ENCODE measurements around the gene CEMP1. TPM values are rescaled to one million over a fixed set of nuclear protein-coding genes. Genes with fewer than 3 reads are reported as not detected.
A peak's percentile ranks its signal among the peaks of the same experiment; 100 is the strongest.

CEMP1 gene
- total RNA-seq, 2 donors from 2014 or later: 1.3 to 8.1 TPM

DNA sequence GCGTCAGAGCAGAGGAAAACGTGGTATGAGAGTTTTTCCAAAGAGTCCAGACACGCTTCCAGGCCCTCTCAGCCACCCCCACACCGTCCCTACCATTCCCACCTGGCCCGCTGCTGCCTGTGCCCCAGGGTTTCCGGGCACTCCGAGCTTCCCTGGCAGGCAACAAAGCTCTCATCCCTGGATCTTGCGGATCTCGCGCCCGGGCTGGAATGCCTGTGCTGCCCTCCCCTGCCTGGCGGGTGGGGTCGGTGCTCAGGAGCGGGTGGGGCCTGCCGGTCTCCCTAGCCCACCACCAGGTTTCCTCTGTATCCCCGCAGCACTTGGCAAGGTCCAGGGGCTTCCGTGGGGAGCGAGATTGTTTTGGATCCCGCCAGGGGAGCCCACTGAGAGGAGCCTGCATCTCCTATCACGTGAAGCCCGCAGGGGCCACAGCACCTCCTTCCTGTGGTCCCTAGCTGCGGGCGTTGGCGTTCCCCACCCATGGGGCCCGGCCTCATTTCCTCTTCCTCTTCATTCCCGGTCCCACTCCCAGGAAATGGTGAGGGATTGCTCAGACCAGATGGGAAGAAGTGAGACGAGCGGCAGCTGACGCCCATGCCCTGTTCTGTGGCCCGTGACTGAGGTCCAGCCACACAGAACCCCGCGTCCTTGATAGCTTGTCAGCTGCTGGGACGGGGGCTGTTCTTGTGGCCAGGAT is 45.2 kb downstream of the CEMP1 start:
- WGBS: 85% methylated on average over 31 of the region's 33 CpGs
- H3K27me3 ChIP-seq (replicated peaks; ENCODE audit: insufficient read depth): no peaks in the 10 kb centered on the region
- TF ChIP-seq CTCF (IDR thresholded peaks at IDR 0.05) (no peak), POLR2A (IDR thresholded peaks at IDR 0.05) (no peak), POLR2AphosphoS5 (IDR thresholded peaks at IDR 0.05) (no peak)
- H3K27ac ChIP-seq: no peak overlapping the region
- H3K36me3 ChIP-seq: no peaks in the 10 kb centered on the region
- no peaks in the 10 kb centered on the region for H3K9me3 ChIP-seq
- no peak for DNase-seq (ENCODE audit: low spot score)
- no peak overlapping the region for H3K4me3 ChIP-seq
- H3K4me1 ChIP-seq (replicated peaks): peaks cover 2% of the 10 kb centered on the region
- intact Hi-C loops (cut with DNase I): no loop called here

DNA sequence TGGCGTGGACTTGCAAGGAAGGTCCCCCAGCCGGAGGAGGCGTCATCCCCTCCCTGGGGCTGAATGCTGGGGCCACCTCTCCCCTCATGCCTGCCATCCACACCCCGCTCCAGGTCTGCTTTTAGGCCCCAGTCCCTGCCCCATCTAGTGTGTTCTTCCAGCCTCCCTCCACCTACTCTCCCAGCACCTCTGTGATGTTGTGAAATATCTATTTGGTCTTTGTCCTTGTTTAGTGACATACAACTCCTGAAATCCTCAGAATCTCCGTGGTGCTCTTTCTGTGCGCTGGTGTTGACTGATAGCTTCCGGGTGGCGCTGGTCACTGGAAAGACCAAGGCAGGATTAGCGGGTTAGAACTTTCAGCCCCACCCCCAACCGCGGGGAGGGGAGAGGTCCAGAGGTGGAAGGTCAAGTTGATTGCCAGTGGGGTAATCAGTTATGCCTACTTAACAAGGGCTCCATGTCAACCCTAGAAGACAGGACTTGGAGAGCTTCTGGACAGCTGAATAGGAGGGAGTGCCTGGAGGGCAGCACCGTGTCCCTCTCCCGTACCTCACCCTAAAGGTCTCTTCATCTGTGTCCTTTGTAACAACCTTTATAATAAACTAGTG is 46.2 kb downstream of the CEMP1 start:
- Histone ChIP-seq H3K4me1 (replicated peaks) (peaks cover 2% of the 10 kb centered on the region), H3K27me3 (replicated peaks; ENCODE audit: insufficient read depth) (no peaks in the 10 kb centered on the region), H3K27ac (no peak overlapping the region), H3K9me3 (no peaks in the 10 kb centered on the region), H3K4me3 (no peak overlapping the region), H3K36me3 (no peaks in the 10 kb centered on the region)
- 79% methylated on average over 13 of the region's 13 CpGs for WGBS
- TF ChIP-seq CTCF (IDR thresholded peaks at IDR 0.05) (no peak), POLR2AphosphoS5 (IDR thresholded peaks at IDR 0.05) (no peak), POLR2A (IDR thresholded peaks at IDR 0.05) (no peak)
- intact Hi-C loops (cut with DNase I): no loop called here
- no peak for DNase-seq (ENCODE audit: low spot score)

DNA sequence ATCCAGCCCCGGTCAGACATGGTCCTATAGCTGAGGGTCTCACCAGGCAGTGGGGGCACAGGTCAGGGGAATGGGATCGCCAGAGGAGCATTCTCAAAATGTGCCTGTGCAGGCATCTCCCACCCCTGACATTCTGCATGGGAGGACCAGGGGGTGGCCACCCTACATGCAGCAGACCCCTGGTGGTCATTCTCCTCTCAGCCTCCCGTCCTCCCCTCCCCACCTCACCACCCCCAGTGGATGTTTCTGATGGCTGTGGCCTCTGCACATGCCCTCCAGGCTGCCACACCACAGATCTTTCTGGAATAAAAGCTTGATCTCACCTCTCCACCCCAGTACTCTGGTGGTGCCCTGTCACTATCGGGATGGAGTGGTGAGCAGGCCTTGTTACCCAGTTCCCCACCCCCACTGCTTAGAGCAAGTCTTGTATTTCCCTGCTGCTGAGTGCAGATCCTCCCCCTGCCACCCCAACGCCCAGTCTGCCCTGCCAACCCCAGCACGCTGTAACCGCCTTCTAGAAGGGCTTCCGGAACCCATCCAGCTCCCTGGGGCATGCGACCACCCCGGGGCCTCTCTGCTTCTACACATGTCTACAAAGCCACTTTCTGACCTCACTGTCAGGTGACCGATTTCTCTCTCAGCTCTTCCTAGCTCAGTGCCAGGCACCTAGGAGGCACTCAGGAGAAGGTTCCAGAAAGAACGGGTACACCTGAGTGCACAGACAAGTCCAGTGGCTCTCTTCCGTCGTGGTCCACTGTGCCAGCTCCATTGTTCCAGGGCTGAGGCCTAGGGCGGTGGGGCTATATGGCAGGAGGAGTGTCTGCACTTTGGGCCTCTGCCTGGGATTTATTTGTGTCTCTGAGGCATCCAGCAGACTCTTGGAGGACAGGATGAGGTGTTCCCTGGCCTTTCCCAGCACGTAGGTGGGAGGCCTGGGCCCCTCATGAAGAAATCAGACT is 47.0 kb downstream of the CEMP1 start:
- TF ChIP-seq POLR2A (IDR thresholded peaks at IDR 0.05) (no peak), POLR2AphosphoS5 (IDR thresholded peaks at IDR 0.05) (no peak), CTCF (IDR thresholded peaks at IDR 0.05) (no peak)
- Histone ChIP-seq H3K4me3 (no peak overlapping the region), H3K4me1 (replicated peaks) (peaks cover 2% of the 10 kb centered on the region), H3K9me3 (no peaks in the 10 kb centered on the region), H3K27me3 (replicated peaks; ENCODE audit: insufficient read depth) (no peaks in the 10 kb centered on the region), H3K27ac (no peak overlapping the region), H3K36me3 (no peaks in the 10 kb centered on the region)
- intact Hi-C loops (cut with DNase I): no loop called here
- DNase-seq (ENCODE audit: low spot score): no peak
- 75% methylated on average over 16 of the region's 16 CpGs for WGBS

GRCh38 chr16:2482708-2483534 is 48.3 kb downstream of the CEMP1 start:
- TF ChIP-seq CTCF (IDR thresholded peaks at IDR 0.05): no peak
- peak; percentile 57 for TF ChIP-seq POLR2AphosphoS5 (IDR thresholded peaks at IDR 0.05)
- no peak for TF ChIP-seq POLR2A (IDR thresholded peaks at IDR 0.05)
- Histone ChIP-seq H3K27ac (peak overlapping the region; percentile 65 to 69), H3K27me3 (replicated peaks; ENCODE audit: insufficient read depth) (no peaks in the 10 kb centered on the region), H3K9me3 (no peaks in the 10 kb centered on the region), H3K4me1 (replicated peaks) (peaks cover 2% of the 10 kb centered on the region), H3K4me3 (peak overlapping the region in 1 of 2 donors; percentile 1), H3K36me3 (no peaks in the 10 kb centered on the region)
- 14% methylated on average over 32 of the region's 32 CpGs for WGBS
- DNase-seq (ENCODE audit: low spot score): peak; percentile 66
- intact Hi-C loops (cut with DNase I): no loop called here

All from prostate gland (tissue), 2 donors.